WTC11 (cell line): ENCODE results near the gene CCNB1. TPM values are rescaled to one million over a fixed set of nuclear protein-coding genes. Genes with fewer than 3 reads are reported as not detected.

Experiments used
- ATAC-seq: fragments of 200-7000 bp; cut with Tn5 transposase; 2 replicates; pipeline ENCODE4 v1.10.0; 2021; ENCODE audit warnings: mild to moderate bottlenecking, moderate library complexity
- CTCF ChIA-PET: fragments of 300-600 bp; sonication (Branson Sonifier 250); formaldehyde crosslinking; loops from one replicate; lab custom pipeline; 2021; ENCODE audit warnings: antibody characterized with exemption; lab: Charles Lee
- POLR2A ChIA-PET: fragments of 350-600 bp; sonication (Branson Sonifier 250); formaldehyde crosslinking; loops from one replicate; lab custom pipeline; 2021; ENCODE audit warnings: antibody characterized with exemption; lab: Charles Lee
- DNase-seq: peaks from one replicate; pipeline ENCODE4 v3.0.0; 2021; ENCODE audit warnings: low spot score
- H3K27ac Mint-ChIP-seq: 2 replicates; pipeline ENCODE4 v1.8.0; 2021; ENCODE audit warnings: mixed read lengths
- H3K27me3 Mint-ChIP-seq: 2 replicates; pipeline ENCODE4 v1.8.0; 2021; ENCODE audit warnings: low read depth, mild to moderate bottlenecking, moderate library complexity, mixed read lengths
- H3K36me3 Mint-ChIP-seq: 2 replicates; pipeline ENCODE4 v1.8.0; 2021; ENCODE audit warnings: mixed read lengths
- H3K4me1 Mint-ChIP-seq: 2 replicates; pipeline ENCODE4 v1.8.0; 2022; ENCODE audit warnings: mixed read lengths
- H3K4me3 Mint-ChIP-seq: 2 replicates; pipeline ENCODE4 v1.8.0; 2021; ENCODE audit warnings: mild to moderate bottlenecking, moderate library complexity, mixed read lengths
- H3K9me3 Mint-ChIP-seq: 2 replicates; pipeline ENCODE4 v1.8.0; 2021; ENCODE audit warnings: mixed read lengths
- AR ChIP-seq: fragments of 250-450 bp; sonication (Bioruptor Pico); IDR thresholded peaks from 2 replicates; pipeline ENCODE4 v1.9.0; 2021; ENCODE audit warnings: mild to moderate bottlenecking
- ATF3 ChIP-seq: sonication (generic); formaldehyde crosslinking; conservative IDR thresholded peaks from 2 replicates; pipeline ENCODE4 v1.8.1; 2022; ENCODE audit warnings: mild to moderate bottlenecking, missing genetic modification reagents
- ELF4 ChIP-seq: sonication (generic); formaldehyde crosslinking; IDR thresholded peaks from 2 replicates; pipeline ENCODE4 v1.8.1; 2022; ENCODE audit warnings: low read depth, mild to moderate bottlenecking, moderate library complexity, missing genetic modification reagents
- EMX1 ChIP-seq: fragments of 250-450 bp; sonication (Bioruptor Pico); IDR thresholded peaks from 2 replicates; pipeline ENCODE4 v1.8.0; 2021; ENCODE audit warnings: mild to moderate bottlenecking
- GRHL2 ChIP-seq: fragments of 250-450 bp; sonication (Bioruptor Pico); IDR thresholded peaks from 2 replicates; pipeline ENCODE4 v1.8.0; 2022; ENCODE audit warnings: mild to moderate bottlenecking, moderate library complexity; ENCODE audit not compliant: insufficient replicate concordance, severe bottlenecking
- MLX ChIP-seq: sonication (generic); formaldehyde crosslinking; IDR thresholded peaks from 2 replicates; pipeline ENCODE4 v1.8.1; 2023; ENCODE audit warnings: mild to moderate bottlenecking, missing genetic modification reagents, moderate library complexity
- NFATC4 ChIP-seq: fragments of 250-450 bp; sonication (Bioruptor Pico); IDR thresholded peaks from 2 replicates; pipeline ENCODE4 v1.9.0; 2021; ENCODE audit warnings: mild to moderate bottlenecking
- NFE2L1 ChIP-seq: sonication (generic); formaldehyde crosslinking; IDR thresholded peaks from 2 replicates; pipeline ENCODE4 v1.8.1; 2023; ENCODE audit warnings: missing genetic modification reagents
- NFYB ChIP-seq: sonication (generic); formaldehyde crosslinking; conservative IDR thresholded peaks from 2 replicates; pipeline ENCODE4 v1.8.0; 2022; ENCODE audit warnings: low read depth, missing genetic modification reagents
- PRDM15 ChIP-seq: sonication (generic); formaldehyde crosslinking; IDR thresholded peaks from 2 replicates; pipeline ENCODE4 v1.8.0; 2022; ENCODE audit warnings: missing genetic modification reagents
- PREB ChIP-seq: sonication (generic); formaldehyde crosslinking; IDR thresholded peaks from 2 replicates; pipeline ENCODE4 v1.8.1; 2022; ENCODE audit warnings: mild to moderate bottlenecking, missing genetic modification reagents, moderate library complexity, borderline replicate concordance
- SMAD4 ChIP-seq: sonication (generic); formaldehyde crosslinking; IDR thresholded peaks from 2 replicates; pipeline ENCODE4 v1.8.0; 2022; ENCODE audit warnings: mild to moderate bottlenecking, missing genetic modification reagents
- TEAD4 ChIP-seq: sonication (generic); formaldehyde crosslinking; IDR thresholded peaks from 2 replicates; pipeline ENCODE4 v1.8.0; 2022; ENCODE audit warnings: mild to moderate bottlenecking, missing genetic modification reagents
- TP53 ChIP-seq: sonication (generic); formaldehyde crosslinking; IDR thresholded peaks from 2 replicates; pipeline ENCODE4 v1.8.1; 2023; ENCODE audit warnings: mild to moderate bottlenecking, missing genetic modification reagents
- ZBTB21 ChIP-seq: sonication (generic); formaldehyde crosslinking; IDR thresholded peaks from 2 replicates; pipeline ENCODE4 v1.8.1; 2023; ENCODE audit warnings: mild to moderate bottlenecking, missing genetic modification reagents, borderline replicate concordance
- ZNF232 ChIP-seq: sonication (generic); formaldehyde crosslinking; IDR thresholded peaks from 2 replicates; pipeline ENCODE4 v1.8.0; 2022; ENCODE audit warnings: mild to moderate bottlenecking, missing genetic modification reagents
- ZNF263 ChIP-seq: sonication (generic); formaldehyde crosslinking; IDR thresholded peaks from 2 replicates; pipeline ENCODE4 v1.8.1; 2022; ENCODE audit warnings: low read depth, mild to moderate bottlenecking, moderate library complexity, missing genetic modification reagents
- ZNF423 ChIP-seq: fragments of 250-450 bp; sonication (Bioruptor Pico); IDR thresholded peaks from 2 replicates; pipeline ENCODE4 v2.1.2; 2022; ENCODE audit warnings: mild to moderate bottlenecking, moderate library complexity
- ZNF425 ChIP-seq: fragments of 250-450 bp; sonication (Bioruptor Pico); conservative IDR thresholded peaks from 2 replicates; pipeline ENCODE4 v1.9.0; 2021; ENCODE audit warnings: mild to moderate bottlenecking
- total RNA-seq: library from RNA; stranded (reverse); gene quantifications from 3 replicates; pipeline ENCODE4 v1.2.3, GENCODE V29; 2021
- TF ChIP-seq, protein P1 (sequence below): sonication (generic); formaldehyde crosslinking; IDR thresholded peaks from 2 replicates; pipeline ENCODE4 v1.8.0; 2022; ENCODE audit warnings: mild to moderate bottlenecking, missing genetic modification reagents
- TF ChIP-seq, protein P2 (sequence below): sonication (generic); formaldehyde crosslinking; IDR thresholded peaks from 2 replicates; pipeline ENCODE4 v1.8.1; 2023; ENCODE audit warnings: mild to moderate bottlenecking, missing genetic modification reagents

The CCNB1 gene
- total RNA-seq, 1 experiment from 2014 or later = 312 TPM

DNA sequence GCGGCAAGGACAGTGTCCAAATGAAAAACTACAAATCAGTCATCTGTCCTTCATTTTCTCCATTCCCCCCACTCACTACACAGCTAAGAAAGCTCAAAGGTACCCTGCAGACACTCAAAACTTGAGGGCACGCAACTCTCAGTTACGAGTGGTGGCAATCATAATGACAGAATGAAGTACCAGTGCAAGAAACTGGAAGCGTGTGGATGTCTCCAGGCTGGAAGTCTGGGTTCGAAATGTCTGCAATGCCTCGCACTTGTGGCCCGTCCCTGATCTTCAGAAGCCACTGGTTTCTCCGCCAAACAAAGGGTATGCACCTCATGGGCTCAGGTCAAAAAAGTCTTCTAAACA lies 21.8 kb downstream of the CCNB1 start (continued):
- TF ChIP-seq NFE2L1 (CRISPR knock-in tag) = no peak
- TF ChIP-seq PREB (CRISPR knock-in tag) = no peak
- TF ChIP-seq TEAD4 (CRISPR knock-in tag) = no peak

GRCh38 chr5:69189162-69190086 lies 22.5 kb downstream of the CCNB1 start, which contains the start of gene CENPH:
Gene CENPH, plus strand, starts transcription at chr5:69189583. Its CDS starts 52 bp downstream, at chr5:69189635.
- ChIA-PET POLR2A (interaction anchor here (0.7 to 1.7 kb wide), 5 partner anchors 9 to 154 kb away, joined by 3 to 7 read pairs (median 5); partner anchors contain the start of genes CCNB1, CDK7 and SLC30A5), CTCF (interaction anchor here (1.1 to 2.6 kb wide), 3 partner anchors 15 to 145 kb away, joined by 3 to 23 read pairs (median 4); partner anchors contain the start of gene SLC30A5)
- Mint-ChIP-seq H3K4me1 (peaks cover 13% of the 10 kb centered on the region), H3K36me3 (peaks cover 12% of the 10 kb centered on the region), H3K9me3 (no peaks in the 10 kb centered on the region), H3K27ac (peak within 1 kb of the TSS; percentile 97), H3K4me3 (peak within 1 kb of the TSS; percentile 97), H3K27me3 (no peaks in the 10 kb centered on the region)
- DNase-seq (peak; percentile 95), ATAC-seq (peak; percentile 92)
- TF ChIP-seq, protein P1, sequence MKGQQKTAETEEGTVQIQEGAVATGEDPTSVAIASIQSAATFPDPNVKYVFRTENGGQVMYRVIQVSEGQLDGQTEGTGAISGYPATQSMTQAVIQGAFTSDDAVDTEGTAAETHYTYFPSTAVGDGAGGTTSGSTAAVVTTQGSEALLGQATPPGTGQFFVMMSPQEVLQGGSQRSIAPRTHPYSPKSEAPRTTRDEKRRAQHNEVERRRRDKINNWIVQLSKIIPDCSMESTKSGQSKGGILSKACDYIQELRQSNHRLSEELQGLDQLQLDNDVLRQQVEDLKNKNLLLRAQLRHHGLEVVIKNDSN (CRISPR knock-in tag) = 0 out of 2 replicates have a peak, but pooled peaks have one; percentile 22
- no peak for TF ChIP-seq ELF4 (CRISPR knock-in tag)
- TF ChIP-seq ATF3 (CRISPR knock-in tag) = no peak
- no peak for TF ChIP-seq EMX1 (CRISPR knock-in tag)
- TF ChIP-seq, protein P2, sequence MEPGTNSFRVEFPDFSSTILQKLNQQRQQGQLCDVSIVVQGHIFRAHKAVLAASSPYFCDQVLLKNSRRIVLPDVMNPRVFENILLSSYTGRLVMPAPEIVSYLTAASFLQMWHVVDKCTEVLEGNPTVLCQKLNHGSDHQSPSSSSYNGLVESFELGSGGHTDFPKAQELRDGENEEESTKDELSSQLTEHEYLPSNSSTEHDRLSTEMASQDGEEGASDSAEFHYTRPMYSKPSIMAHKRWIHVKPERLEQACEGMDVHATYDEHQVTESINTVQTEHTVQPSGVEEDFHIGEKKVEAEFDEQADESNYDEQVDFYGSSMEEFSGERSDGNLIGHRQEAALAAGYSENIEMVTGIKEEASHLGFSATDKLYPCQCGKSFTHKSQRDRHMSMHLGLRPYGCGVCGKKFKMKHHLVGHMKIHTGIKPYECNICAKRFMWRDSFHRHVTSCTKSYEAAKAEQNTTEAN = no peak
- no peak for TF ChIP-seq MLX (CRISPR knock-in tag)
- TF ChIP-seq TP53 = 0 out of 2 replicates have a peak, but pooled peaks have one; percentile 46
- TF ChIP-seq ZNF423 (CRISPR knock-in tag) = no peak
- no peak for TF ChIP-seq ZNF425 (CRISPR knock-in tag)
- peak; percentile 16; the same call in 1 of the 2 replicates for TF ChIP-seq AR
- TF ChIP-seq SMAD4 = no peak
- no peak for TF ChIP-seq ZNF232 (CRISPR knock-in tag)
- TF ChIP-seq NFATC4 = 0 out of 2 replicates have a peak, but pooled peaks have one; percentile 60
- no peak for TF ChIP-seq ZNF263 (CRISPR knock-in tag)
- no peak for TF ChIP-seq NFYB (CRISPR knock-in tag)
- TF ChIP-seq GRHL2 = no peak
- TF ChIP-seq PRDM15 (CRISPR knock-in tag) = no peak
- TF ChIP-seq ZBTB21 (CRISPR knock-in tag) = no peak
